Chondrocyte (in vitro differentiated cells): ENCODE data around the gene FKBP8. TPM values are rescaled to one million over a fixed set of nuclear protein-coding genes. Genes with fewer than 3 reads are reported as not detected.

Experiments used
- DNase-seq: peaks from one replicate; pipeline ENCODE4 v3.0.0; 2021; ENCODE audit warnings: mixed read lengths, low spot score
- H3K27ac Mint-ChIP-seq: one replicate; pipeline ENCODE4 v1.8.0; 2021; ENCODE audit warnings: mild to moderate bottlenecking, moderate library complexity, mixed read lengths; ENCODE audit not compliant: unreplicated experiment
- H3K27me3 Mint-ChIP-seq: 2 replicates; pipeline ENCODE4 v1.8.0; 2021; ENCODE audit warnings: low read depth, mixed read lengths
- H3K36me3 Mint-ChIP-seq: 2 replicates; pipeline ENCODE4 v1.8.0; 2021; ENCODE audit warnings: low read depth, mixed read lengths
- H3K4me1 Mint-ChIP-seq: 2 replicates; pipeline ENCODE4 v1.8.0; 2021; ENCODE audit warnings: low read depth, mild to moderate bottlenecking, mixed read lengths
- H3K4me3 Mint-ChIP-seq: one replicate; pipeline ENCODE4 v1.8.0; 2021; ENCODE audit warnings: mild to moderate bottlenecking, moderate library complexity, mixed read lengths; ENCODE audit not compliant: unreplicated experiment
- H3K9me3 Mint-ChIP-seq: 2 replicates; pipeline ENCODE4 v1.8.0; 2021; ENCODE audit warnings: low read depth, mixed read lengths
- CTCF ChIP-seq: fragments of 200-600 bp; sonication (generic); IDR thresholded peaks from 2 replicates; pipeline ENCODE4 v1.5.0; 2021; ENCODE audit warnings: antibody characterized with exemption, mild to moderate bottlenecking, moderate library complexity
- total RNA-seq: library from RNA; stranded (reverse); gene quantifications from 3 replicates; pipeline ENCODE4 v1.2.1, GENCODE V29; 2021

The FKBP8 gene
- total RNA-seq, 1 donor from 2014 or later, result 190 TPM

DNA sequence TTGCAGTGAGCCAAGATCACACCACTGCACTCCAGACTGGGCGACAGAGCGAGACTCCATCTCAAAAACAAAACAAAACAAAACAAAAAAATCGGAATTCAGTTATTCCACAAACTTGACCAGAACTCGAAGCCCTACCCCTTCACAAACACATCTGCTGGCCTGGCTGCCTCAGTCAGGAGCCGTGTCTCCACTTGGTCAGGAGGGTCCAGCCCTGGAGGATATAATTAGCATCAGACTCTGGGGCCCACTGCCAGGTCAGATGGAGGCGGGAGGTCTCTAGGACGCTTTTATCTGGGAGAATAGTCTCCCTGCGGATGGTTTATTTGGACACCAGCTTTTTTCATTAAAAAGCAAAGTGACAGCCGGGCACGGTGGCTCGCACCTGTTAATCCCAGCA lies 29.5 kb downstream of the FKBP8 start:
- DNase-seq, result no peak
- Mint-ChIP-seq H3K36me3 (no peaks in the 10 kb centered on the region), H3K4me1 (peaks cover 33% of the 10 kb centered on the region), H3K9me3 (no peaks in the 10 kb centered on the region), H3K27me3 (no peaks in the 10 kb centered on the region), H3K27ac (peak overlapping the region; percentile 73), H3K4me3 (no peak overlapping the region)
- TF ChIP-seq CTCF, result no peak

- H3K27ac Mint-ChIP-seq, result no peak overlapping the region
- H3K9me3 Mint-ChIP-seq, result no peaks in the 10 kb centered on the region
- no peaks in the 10 kb centered on the region for H3K36me3 Mint-ChIP-seq
- H3K27me3 Mint-ChIP-seq, result no peaks in the 10 kb centered on the region
- DNase-seq, result no peak
- peaks cover 44% of the 10 kb centered on the region for H3K4me1 Mint-ChIP-seq
- no peak for TF ChIP-seq CTCF
- no peak overlapping the region for H3K4me3 Mint-ChIP-seq
These were observed 33.2 kb downstream of the FKBP8 start for GRCh38 chr19:18510216-18510615.

DNA sequence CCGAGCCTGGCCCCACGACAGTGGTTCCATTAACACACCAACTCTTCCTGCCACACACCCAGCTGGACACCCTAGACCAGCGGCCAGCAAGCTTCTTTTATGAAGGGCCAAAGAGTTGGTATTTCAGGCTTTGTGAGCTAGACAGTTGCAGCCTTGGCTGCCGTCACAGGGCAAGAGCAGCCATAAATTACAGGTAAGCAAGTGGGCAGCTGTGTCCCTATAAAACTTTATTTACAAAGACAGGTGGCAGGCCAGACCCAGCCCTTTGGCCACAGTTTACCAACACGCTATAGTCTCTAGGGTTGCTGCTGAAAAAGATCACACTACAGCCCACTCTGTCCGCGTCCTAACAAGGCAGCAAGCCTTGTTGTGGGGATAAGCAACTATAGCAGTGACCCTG lies 34.8 kb downstream of the FKBP8 start:
- no peak for DNase-seq
- H3K4me3 Mint-ChIP-seq, result no peak overlapping the region
- H3K4me1 Mint-ChIP-seq, result peaks cover 45% of the 10 kb centered on the region
- H3K27ac Mint-ChIP-seq, result no peak overlapping the region
- no peaks in the 10 kb centered on the region for H3K9me3 Mint-ChIP-seq
- H3K27me3 Mint-ChIP-seq, result no peaks in the 10 kb centered on the region
- TF ChIP-seq CTCF, result no peak
- H3K36me3 Mint-ChIP-seq, result no peaks in the 10 kb centered on the region

GRCh38 chr19:18507727-18508440 lies 35.5 kb downstream of the FKBP8 start:
- H3K4me1 Mint-ChIP-seq, result peaks cover 44% of the 10 kb centered on the region
- no peak overlapping the region for H3K4me3 Mint-ChIP-seq
- H3K36me3 Mint-ChIP-seq, result no peaks in the 10 kb centered on the region
- no peak overlapping the region for H3K27ac Mint-ChIP-seq
- H3K9me3 Mint-ChIP-seq, result no peaks in the 10 kb centered on the region
- no peak for TF ChIP-seq CTCF
- no peak for DNase-seq
- H3K27me3 Mint-ChIP-seq, result no peaks in the 10 kb centered on the region

DNA sequence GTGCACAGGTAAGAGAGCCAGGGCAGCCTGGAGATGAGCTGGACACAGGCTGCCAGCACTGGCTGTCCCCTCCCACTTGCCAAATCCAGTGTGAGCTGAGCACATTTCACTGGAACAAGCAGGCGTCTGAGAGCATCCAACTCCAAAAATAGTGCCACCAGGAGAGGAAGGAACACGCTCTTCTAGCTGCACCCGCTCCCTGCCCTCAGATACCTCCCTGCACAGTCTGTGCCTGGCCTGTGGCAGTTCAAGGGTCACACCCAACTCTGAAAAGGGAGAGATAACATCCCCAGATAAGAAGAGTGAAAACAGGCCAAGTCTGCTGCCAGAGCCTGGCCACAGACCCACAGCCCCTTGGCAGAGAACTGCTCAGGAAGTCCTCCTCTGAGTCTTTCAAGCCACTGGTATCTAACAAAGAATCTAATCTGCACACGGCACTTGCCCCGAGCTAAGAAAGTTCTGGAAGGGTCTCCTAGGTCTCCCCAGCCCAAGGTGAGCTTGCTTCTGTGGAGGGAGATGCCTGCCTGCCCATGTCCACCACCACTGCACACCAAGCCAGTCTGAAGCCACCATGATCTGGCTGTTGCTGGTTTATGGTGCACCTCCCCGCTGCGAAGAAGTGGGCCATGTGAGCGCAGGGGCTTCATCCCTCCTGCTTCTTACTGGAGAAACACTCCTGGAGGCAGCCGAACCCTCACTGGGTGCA lies 36.2 kb downstream of the FKBP8 start:
- no peak for DNase-seq
- Mint-ChIP-seq H3K27ac (peak overlapping the region; percentile 74), H3K27me3 (no peaks in the 10 kb centered on the region), H3K9me3 (no peaks in the 10 kb centered on the region), H3K36me3 (no peaks in the 10 kb centered on the region), H3K4me1 (peaks cover 47% of the 10 kb centered on the region), H3K4me3 (no peak overlapping the region)
- no peak for TF ChIP-seq CTCF
